Coronary artery (tissue), 2 donors: ENCODE measurements around the gene PLA2G2A.
A peak's percentile ranks its signal among the peaks of the same experiment; 100 is the strongest.

Experiments
- DNase-seq: peaks from one replicate; pipeline ENCODE4 v3.0.0-alpha.2; 2017; ENCODE audit warnings: low spot score
- H3K27ac ChIP-seq, 2 donors: fragments of 200-600 bp; sonication (generic); one replicate each; pipeline ENCODE4 v1.5.1; 2016 to 2019
- H3K4me3 ChIP-seq: fragments of 200-600 bp; sonication (generic); 2 replicates; pipeline ENCODE4 v1.5.1; 2016; ENCODE audit warnings: mild to moderate bottlenecking, moderate library complexity
- CTCF ChIP-seq: fragments of 200-600 bp; sonication (generic); IDR thresholded peaks from one replicate; pipeline ENCODE4 v1.5.1; 2019; ENCODE audit warnings: antibody characterized with exemption

The PLA2G2A gene

GRCh38 chr1:19973616-19974015 is 5.8 kb downstream of the PLA2G2A start:
- no peak overlapping the region for H3K27ac ChIP-seq
- no peak for TF ChIP-seq CTCF
- no peak overlapping the region for H3K4me3 ChIP-seq
- no peak for DNase-seq

GRCh38 chr1:19971664-19972063 is 7.8 kb downstream of the PLA2G2A start:
- H3K27ac ChIP-seq: no peak overlapping the region
- no peak overlapping the region for H3K4me3 ChIP-seq
- no peak for DNase-seq
- no peak for TF ChIP-seq CTCF

GRCh38 chr1:19969898-19970660 is 9.3 kb downstream of the PLA2G2A start:
- H3K27ac ChIP-seq: no peak overlapping the region
- no peak for DNase-seq
- TF ChIP-seq CTCF: no peak
- no peak overlapping the region for H3K4me3 ChIP-seq

- peak overlapping the region in 1 of 2 donors; percentile 54 for H3K27ac ChIP-seq
- no peak for TF ChIP-seq CTCF
- DNase-seq: no peak
- no peak overlapping the region for H3K4me3 ChIP-seq
These were observed 11.6 kb downstream of the PLA2G2A start for GRCh38 chr1:19967808-19968207.

GRCh38 chr1:19964542-19964941 is 14.9 kb downstream of the PLA2G2A start:
- no peak overlapping the region for H3K27ac ChIP-seq
- no peak for DNase-seq
- no peak for TF ChIP-seq CTCF
- no peak overlapping the region for H3K4me3 ChIP-seq

GRCh38 chr1:19963636-19964035 is 15.8 kb downstream of the PLA2G2A start:
- H3K27ac ChIP-seq: no peak overlapping the region
- no peak for TF ChIP-seq CTCF

GRCh38 chr1:19960591-19960990 is 18.8 kb downstream of the PLA2G2A start:
- DNase-seq: no peak
- Histone ChIP-seq H3K27ac (no peak overlapping the region), H3K4me3 (no peak overlapping the region)
- TF ChIP-seq CTCF: no peak

More at GRCh38 chr1:19963636-19964035, 15.8 kb downstream of the PLA2G2A start:
- no peak overlapping the region for H3K4me3 ChIP-seq
- DNase-seq: no peak
